Panc1 (cell line): Measurements from ENCODE around the gene YWHAG.

Experiments used
- TCF7L2 ChIP-seq: IDR thresholded peaks from 2 replicates; pipeline ENCODE4 v1.6.1; 2011; ENCODE audit warnings: mild to moderate bottlenecking, low read depth, low read length, inconsistent platforms
- TF ChIP-seq, protein P1 (sequence below), 2 experiments: IDR thresholded peaks; 2 replicates each; pipeline ENCODE4 v1.6.1; 2011 to 2012; ENCODE audit warnings: low read depth in 2 of 2, control low read depth in 1 of 2, low read length in 1 of 2, mild to moderate bottlenecking in 1 of 2, moderate library complexity in 1 of 2; ENCODE audit not compliant: insufficient read depth in 1 of 2
- TF ChIP-seq, protein P2 (sequence below): fragments of 450-650 bp; IDR thresholded peaks from 2 replicates; pipeline ENCODE4 v1.5.1; 2017; ENCODE audit warnings: mild to moderate bottlenecking

DNA sequence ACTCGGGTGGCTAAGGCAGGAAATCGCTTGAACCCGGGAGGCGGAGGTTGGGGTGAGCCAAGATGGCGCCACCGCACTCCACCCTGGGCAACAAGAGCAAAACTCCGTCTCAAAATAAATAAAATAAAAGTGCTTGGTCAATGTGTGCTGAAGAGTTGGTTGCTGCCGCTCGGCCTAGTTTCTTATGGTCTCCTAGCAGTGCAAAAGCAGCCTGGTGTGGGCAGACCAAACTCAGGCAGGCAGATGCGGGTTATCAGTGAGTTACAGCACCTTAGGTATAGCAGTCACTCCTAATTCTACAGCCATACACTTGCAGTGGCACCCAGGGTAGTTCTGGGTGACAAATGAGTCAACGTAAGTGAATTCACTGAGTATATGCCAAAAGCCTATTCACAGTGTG is 33.7 kb downstream of the YWHAG start:
- TF ChIP-seq, protein P1, sequence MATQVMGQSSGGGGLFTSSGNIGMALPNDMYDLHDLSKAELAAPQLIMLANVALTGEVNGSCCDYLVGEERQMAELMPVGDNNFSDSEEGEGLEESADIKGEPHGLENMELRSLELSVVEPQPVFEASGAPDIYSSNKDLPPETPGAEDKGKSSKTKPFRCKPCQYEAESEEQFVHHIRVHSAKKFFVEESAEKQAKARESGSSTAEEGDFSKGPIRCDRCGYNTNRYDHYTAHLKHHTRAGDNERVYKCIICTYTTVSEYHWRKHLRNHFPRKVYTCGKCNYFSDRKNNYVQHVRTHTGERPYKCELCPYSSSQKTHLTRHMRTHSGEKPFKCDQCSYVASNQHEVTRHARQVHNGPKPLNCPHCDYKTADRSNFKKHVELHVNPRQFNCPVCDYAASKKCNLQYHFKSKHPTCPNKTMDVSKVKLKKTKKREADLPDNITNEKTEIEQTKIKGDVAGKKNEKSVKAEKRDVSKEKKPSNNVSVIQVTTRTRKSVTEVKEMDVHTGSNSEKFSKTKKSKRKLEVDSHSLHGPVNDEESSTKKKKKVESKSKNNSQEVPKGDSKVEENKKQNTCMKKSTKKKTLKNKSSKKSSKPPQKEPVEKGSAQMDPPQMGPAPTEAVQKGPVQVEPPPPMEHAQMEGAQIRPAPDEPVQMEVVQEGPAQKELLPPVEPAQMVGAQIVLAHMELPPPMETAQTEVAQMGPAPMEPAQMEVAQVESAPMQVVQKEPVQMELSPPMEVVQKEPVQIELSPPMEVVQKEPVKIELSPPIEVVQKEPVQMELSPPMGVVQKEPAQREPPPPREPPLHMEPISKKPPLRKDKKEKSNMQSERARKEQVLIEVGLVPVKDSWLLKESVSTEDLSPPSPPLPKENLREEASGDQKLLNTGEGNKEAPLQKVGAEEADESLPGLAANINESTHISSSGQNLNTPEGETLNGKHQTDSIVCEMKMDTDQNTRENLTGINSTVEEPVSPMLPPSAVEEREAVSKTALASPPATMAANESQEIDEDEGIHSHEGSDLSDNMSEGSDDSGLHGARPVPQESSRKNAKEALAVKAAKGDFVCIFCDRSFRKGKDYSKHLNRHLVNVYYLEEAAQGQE (IDR thresholded peaks at IDR 0.05; ENCODE audit: insufficient read depth in 1 of 2, low read depth in 2 of 2, low read length in 1 of 2) = no peak
- TF ChIP-seq TCF7L2 = no peak
- TF ChIP-seq, protein P2, sequence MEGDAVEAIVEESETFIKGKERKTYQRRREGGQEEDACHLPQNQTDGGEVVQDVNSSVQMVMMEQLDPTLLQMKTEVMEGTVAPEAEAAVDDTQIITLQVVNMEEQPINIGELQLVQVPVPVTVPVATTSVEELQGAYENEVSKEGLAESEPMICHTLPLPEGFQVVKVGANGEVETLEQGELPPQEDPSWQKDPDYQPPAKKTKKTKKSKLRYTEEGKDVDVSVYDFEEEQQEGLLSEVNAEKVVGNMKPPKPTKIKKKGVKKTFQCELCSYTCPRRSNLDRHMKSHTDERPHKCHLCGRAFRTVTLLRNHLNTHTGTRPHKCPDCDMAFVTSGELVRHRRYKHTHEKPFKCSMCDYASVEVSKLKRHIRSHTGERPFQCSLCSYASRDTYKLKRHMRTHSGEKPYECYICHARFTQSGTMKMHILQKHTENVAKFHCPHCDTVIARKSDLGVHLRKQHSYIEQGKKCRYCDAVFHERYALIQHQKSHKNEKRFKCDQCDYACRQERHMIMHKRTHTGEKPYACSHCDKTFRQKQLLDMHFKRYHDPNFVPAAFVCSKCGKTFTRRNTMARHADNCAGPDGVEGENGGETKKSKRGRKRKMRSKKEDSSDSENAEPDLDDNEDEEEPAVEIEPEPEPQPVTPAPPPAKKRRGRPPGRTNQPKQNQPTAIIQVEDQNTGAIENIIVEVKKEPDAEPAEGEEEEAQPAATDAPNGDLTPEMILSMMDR = no peak
